Activated T-cell treated with anti-CD3 and anti-CD28 coated beads, Interleukin-2, amount 50 U/mL, for 72 hours (primary cell): ENCODE data around the gene TRIM41. TPM values are rescaled to one million over a fixed set of nuclear protein-coding genes. Genes with fewer than 3 reads are reported as not detected.

Source experiments
- ATAC-seq, 2 donors: fragments of 150-1000 bp; cut with Tn5 transposase; replicated peaks in 1 of 2; 2 replicates each; pipeline ENCODE4 v1.10.0; 2021; ENCODE audit warnings: moderate library complexity in 2 of 2, mild to moderate bottlenecking in 1 of 2
- DNase-seq, 2 donors: peaks; one replicate each; pipeline ENCODE4 v3.0.0; 2021 to 2022; ENCODE audit warnings: mixed read lengths in 1 of 2
- H3K27ac Mint-ChIP-seq: one replicate; pipeline ENCODE4 v1.8.0; 2022; ENCODE audit warnings: mild to moderate bottlenecking, moderate library complexity, mixed read lengths
- H3K27me3 Mint-ChIP-seq: one replicate; pipeline ENCODE4 v1.8.0; 2022; ENCODE audit warnings: low read depth, mixed read lengths
- H3K36me3 Mint-ChIP-seq, 2 donors: one replicate each; pipeline ENCODE4 v1.8.0; 2022; ENCODE audit warnings: mixed read lengths in 2 of 2, mild to moderate bottlenecking in 1 of 2; ENCODE audit not compliant: insufficient read depth in 2 of 2
- H3K4me1 Mint-ChIP-seq: one replicate; pipeline ENCODE4 v1.8.0; 2022; ENCODE audit warnings: low read depth, mixed read lengths
- H3K4me3 Mint-ChIP-seq, 2 donors: one replicate each; pipeline ENCODE4 v1.8.0; 2022; ENCODE audit warnings: mild to moderate bottlenecking in 2 of 2, mixed read lengths in 2 of 2, moderate library complexity in 2 of 2
- H3K9me3 Mint-ChIP-seq, 2 donors: one replicate each; pipeline ENCODE4 v1.8.0; 2022; ENCODE audit warnings: mixed read lengths in 2 of 2
- total RNA-seq, 2 donors: library from RNA; stranded (reverse); gene quantifications; one replicate each; pipeline ENCODE4 v1.2.3, GENCODE V29; 2022

TRIM41 gene
- total RNA-seq, 2 donors from 2014 or later: 42.1 to 52.1 TPM

GRCh38 chr5:181233088-181233800, 10.2 kb downstream of the TRIM41 start:
- peak overlapping the region; percentile 5 for H3K27ac Mint-ChIP-seq
- H3K36me3 Mint-ChIP-seq: peaks cover 16 to 26% of the 10 kb centered on the region in 2 donors

GRCh38 chr5:181233801-181234454, 10.8 kb downstream of the TRIM41 start:
- Mint-ChIP-seq H3K9me3 (no peaks in the 10 kb centered on the region), H3K4me3 (no peak overlapping the region), H3K36me3 (peaks cover 20 to 30% of the 10 kb centered on the region in 2 donors), H3K27me3 (no peaks in the 10 kb centered on the region), H3K27ac (no peak overlapping the region), H3K4me1 (peaks cover 33% of the 10 kb centered on the region)
- ATAC-seq (peak; percentile 3 to 8), DNase-seq (no peak)

More at GRCh38 chr5:181233088-181233800, 10.2 kb downstream of the TRIM41 start:
- ATAC-seq (peak in 1 of 2 donors; percentile 3), DNase-seq (no peak)
- H3K9me3 Mint-ChIP-seq: no peaks in the 10 kb centered on the region
- H3K27me3 Mint-ChIP-seq: no peaks in the 10 kb centered on the region
- no peak overlapping the region for H3K4me3 Mint-ChIP-seq
- H3K4me1 Mint-ChIP-seq: peaks cover 28% of the 10 kb centered on the region

- Mint-ChIP-seq H3K27me3 (no peaks in the 10 kb centered on the region), H3K27ac (peak overlapping the region; percentile 60), H3K9me3 (no peaks in the 10 kb centered on the region), H3K4me1 (peaks cover 33% of the 10 kb centered on the region), H3K4me3 (no peak overlapping the region), H3K36me3 (peaks cover 26 to 36% of the 10 kb centered on the region in 2 donors)
- peak in 1 of 2 donors; percentile 14 for ATAC-seq
- DNase-seq: no peak
These were observed 11.6 kb downstream of the TRIM41 start for GRCh38 chr5:181234455-181235306.

GRCh38 chr5:181235323-181235688, 12.2 kb downstream of the TRIM41 start:
- Mint-ChIP-seq H3K4me1 (peaks cover 28% of the 10 kb centered on the region), H3K4me3 (no peak overlapping the region), H3K36me3 (peaks cover 26 to 32% of the 10 kb centered on the region in 2 donors), H3K27me3 (no peaks in the 10 kb centered on the region), H3K27ac (peak overlapping the region; percentile 60), H3K9me3 (no peaks in the 10 kb centered on the region)
- ATAC-seq (no peak), DNase-seq (no peak)

- Mint-ChIP-seq H3K4me1 (peaks cover 26% of the 10 kb centered on the region), H3K27ac (peak overlapping the region; percentile 51), H3K9me3 (no peaks in the 10 kb centered on the region), H3K36me3 (peaks cover 23 to 35% of the 10 kb centered on the region in 2 donors), H3K27me3 (no peaks in the 10 kb centered on the region), H3K4me3 (no peak overlapping the region)
- ATAC-seq (no peak), DNase-seq (no peak)
These were observed 12.7 kb downstream of the TRIM41 start for GRCh38 chr5:181235689-181236366.

GRCh38 chr5:181236471-181236870, 13.4 kb downstream of the TRIM41 start:
- peaks cover 26 to 41% of the 10 kb centered on the region in 2 donors for H3K36me3 Mint-ChIP-seq
- no peak for ATAC-seq
- H3K27ac Mint-ChIP-seq: peak overlapping the region; percentile 51

GRCh38 chr5:181236954-181237641, 14.0 kb downstream of the TRIM41 start:
- H3K36me3 Mint-ChIP-seq: peaks cover 33 to 47% of the 10 kb centered on the region in 2 donors

More at GRCh38 chr5:181236471-181236870, 13.4 kb downstream of the TRIM41 start:
- DNase-seq: no peak
- peaks cover 32% of the 10 kb centered on the region for H3K4me1 Mint-ChIP-seq
- H3K4me3 Mint-ChIP-seq: no peak overlapping the region
- no peaks in the 10 kb centered on the region for H3K27me3 Mint-ChIP-seq
- no peaks in the 10 kb centered on the region for H3K9me3 Mint-ChIP-seq

GRCh38 chr5:181237729-181238385, 14.8 kb downstream of the TRIM41 start:
- no peak for DNase-seq
- Mint-ChIP-seq H3K27ac (peak overlapping the region; percentile 56), H3K27me3 (no peaks in the 10 kb centered on the region), H3K36me3 (peaks cover 40 to 55% of the 10 kb centered on the region in 2 donors), H3K9me3 (no peaks in the 10 kb centered on the region), H3K4me3 (peak overlapping the region in 1 of 2 donors; percentile 40), H3K4me1 (peaks cover 40% of the 10 kb centered on the region)
- ATAC-seq: no peak

More at GRCh38 chr5:181236954-181237641, 14.0 kb downstream of the TRIM41 start:
- Mint-ChIP-seq H3K27ac (peak overlapping the region; percentile 56), H3K4me1 (peaks cover 39% of the 10 kb centered on the region), H3K27me3 (no peaks in the 10 kb centered on the region), H3K4me3 (no peak overlapping the region), H3K9me3 (no peaks in the 10 kb centered on the region)
- DNase-seq: no peak
- no peak for ATAC-seq

- no peaks in the 10 kb centered on the region for H3K27me3 Mint-ChIP-seq
- no peak for DNase-seq
These were observed 16.1 kb downstream of the TRIM41 start for GRCh38 chr5:181239062-181239663.

GRCh38 chr5:181241393-181241975, 18.4 kb downstream of the TRIM41 start:
- Mint-ChIP-seq H3K4me3 (peak overlapping the region; percentile 93 to 98), H3K4me1 (peaks cover 56% of the 10 kb centered on the region), H3K27me3 (no peaks in the 10 kb centered on the region), H3K9me3 (no peaks in the 10 kb centered on the region), H3K27ac (peak overlapping the region; percentile 99), H3K36me3 (peaks cover 49 to 64% of the 10 kb centered on the region in 2 donors)
- peak; percentile 73 to 74 for DNase-seq
- ATAC-seq: peak; percentile 72 to 77

More at GRCh38 chr5:181239062-181239663, 16.1 kb downstream of the TRIM41 start:
- H3K9me3 Mint-ChIP-seq: no peaks in the 10 kb centered on the region
- peak overlapping the region; percentile 49 to 55 for H3K4me3 Mint-ChIP-seq
- peaks cover 40% of the 10 kb centered on the region for H3K4me1 Mint-ChIP-seq
- H3K36me3 Mint-ChIP-seq: peaks cover 48 to 65% of the 10 kb centered on the region in 2 donors
- no peak for ATAC-seq
- peak overlapping the region; percentile 85 for H3K27ac Mint-ChIP-seq

- DNase-seq (no peak), ATAC-seq (no peak)
- Mint-ChIP-seq H3K9me3 (no peaks in the 10 kb centered on the region), H3K4me1 (peaks cover 54% of the 10 kb centered on the region), H3K4me3 (peak overlapping the region; percentile 93 to 98), H3K27me3 (no peaks in the 10 kb centered on the region), H3K36me3 (peaks cover 49 to 60% of the 10 kb centered on the region in 2 donors), H3K27ac (peak overlapping the region; percentile 99)
These were observed 19.0 kb downstream of the TRIM41 start for GRCh38 chr5:181242031-181242451.
